GM18511 (cell line): Measurements from ENCODE around the gene PAK6.

Experiments
- ATAC-seq: cut with Tn5 transposase; IDR thresholded peaks from one replicate; pipeline ENCODE4 v1.9.1; 2021; ENCODE audit warnings: mild to moderate bottlenecking, moderate library complexity; ENCODE audit not compliant: unreplicated experiment

Gene PAK6

GRCh38 chr15:40255033-40255432, 16.2 kb downstream of the PAK6 start:
- ATAC-seq: no peak

DNA sequence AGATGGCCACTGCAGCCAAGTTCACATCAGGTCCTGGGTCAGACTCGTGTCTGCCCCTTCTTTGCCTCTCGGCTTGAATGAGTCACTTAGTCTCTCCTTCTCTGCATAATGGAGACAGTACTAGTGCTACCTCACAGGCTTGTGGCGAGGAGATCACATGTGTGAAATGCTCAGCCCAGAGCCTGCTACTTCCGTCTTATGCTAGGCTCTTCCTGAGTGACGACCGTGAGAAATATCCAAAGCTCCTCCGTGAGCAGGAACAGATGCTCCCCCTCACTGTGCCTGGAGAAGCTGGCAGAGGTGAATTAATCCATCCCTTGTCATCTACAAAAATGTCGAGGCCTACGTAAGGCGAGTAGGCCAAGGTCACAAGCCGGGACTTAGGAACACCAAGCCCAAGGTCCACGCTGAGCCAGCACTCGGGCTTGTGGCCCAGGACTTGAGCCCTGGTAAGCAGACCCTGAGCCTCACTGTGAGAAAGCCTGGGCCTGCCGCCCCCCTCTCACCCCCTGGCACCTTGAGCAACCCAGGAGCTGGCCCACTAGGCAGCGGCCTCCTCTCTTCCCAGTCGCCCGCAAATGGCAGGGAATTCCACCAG, 17.9 kb downstream of the PAK6 start:
- no peak for ATAC-seq

DNA sequence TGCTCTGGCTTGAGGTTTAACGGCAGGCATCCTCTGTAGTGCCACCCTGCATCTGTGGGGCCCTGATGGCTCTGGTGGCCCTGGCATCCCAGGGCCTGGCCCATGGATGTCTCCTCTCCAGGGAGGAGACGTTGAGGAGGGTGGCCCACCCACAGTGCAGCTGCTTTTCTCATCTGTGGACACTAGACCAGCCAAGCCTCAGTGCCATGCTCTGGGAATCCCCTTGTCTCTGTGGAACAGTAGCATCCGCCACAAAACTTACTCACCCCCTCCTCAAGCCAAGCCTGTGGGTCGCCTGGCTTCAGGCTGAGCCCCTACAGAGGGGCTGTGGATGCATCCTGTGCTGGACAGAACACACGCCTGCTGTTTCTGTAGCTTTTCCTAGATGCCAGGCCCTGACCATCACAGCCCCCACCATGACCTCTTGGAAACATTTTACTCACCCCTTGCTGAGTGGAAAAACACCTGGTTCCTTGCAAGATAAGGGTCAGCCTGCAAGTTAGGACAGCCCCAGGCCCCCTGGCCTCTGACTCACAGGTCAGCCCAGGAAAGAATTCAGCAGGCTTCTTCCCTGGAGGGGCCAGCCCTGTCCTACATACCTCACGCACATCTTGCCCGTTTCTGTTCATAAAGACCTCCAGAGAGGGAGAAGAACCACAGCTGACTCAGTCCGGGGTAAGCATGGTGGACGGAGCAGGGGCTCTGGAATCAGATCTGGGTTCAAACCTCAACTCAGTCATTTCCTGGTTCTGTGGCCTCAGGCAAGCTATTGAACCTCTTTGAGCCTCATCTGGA, 19.0 kb downstream of the PAK6 start:
- ATAC-seq: no peak

- ATAC-seq: no peak
Measured at GRCh38 chr15:40258544-40258943, 19.7 kb downstream of the PAK6 start.

DNA sequence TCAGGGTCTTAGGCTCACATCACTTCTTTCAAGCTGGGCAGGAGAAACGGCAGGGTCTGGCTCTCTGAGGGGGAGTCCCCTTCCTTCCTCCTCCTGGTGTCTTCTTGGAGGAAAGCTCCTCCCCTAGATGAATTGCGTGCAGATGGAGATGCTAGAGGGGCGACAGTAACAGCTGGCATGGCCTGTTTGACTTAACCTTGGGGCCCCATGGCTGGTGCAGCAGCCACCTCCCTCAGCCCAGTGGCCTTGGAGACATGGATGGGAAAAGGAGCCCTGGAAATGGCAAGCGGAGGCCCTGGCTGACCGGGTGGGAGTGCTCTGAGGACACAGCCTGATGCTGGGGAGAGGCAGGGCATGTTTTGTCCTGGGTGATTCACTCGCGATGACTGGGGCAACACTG, 20.2 kb downstream of the PAK6 start:
- ATAC-seq: no peak

DNA sequence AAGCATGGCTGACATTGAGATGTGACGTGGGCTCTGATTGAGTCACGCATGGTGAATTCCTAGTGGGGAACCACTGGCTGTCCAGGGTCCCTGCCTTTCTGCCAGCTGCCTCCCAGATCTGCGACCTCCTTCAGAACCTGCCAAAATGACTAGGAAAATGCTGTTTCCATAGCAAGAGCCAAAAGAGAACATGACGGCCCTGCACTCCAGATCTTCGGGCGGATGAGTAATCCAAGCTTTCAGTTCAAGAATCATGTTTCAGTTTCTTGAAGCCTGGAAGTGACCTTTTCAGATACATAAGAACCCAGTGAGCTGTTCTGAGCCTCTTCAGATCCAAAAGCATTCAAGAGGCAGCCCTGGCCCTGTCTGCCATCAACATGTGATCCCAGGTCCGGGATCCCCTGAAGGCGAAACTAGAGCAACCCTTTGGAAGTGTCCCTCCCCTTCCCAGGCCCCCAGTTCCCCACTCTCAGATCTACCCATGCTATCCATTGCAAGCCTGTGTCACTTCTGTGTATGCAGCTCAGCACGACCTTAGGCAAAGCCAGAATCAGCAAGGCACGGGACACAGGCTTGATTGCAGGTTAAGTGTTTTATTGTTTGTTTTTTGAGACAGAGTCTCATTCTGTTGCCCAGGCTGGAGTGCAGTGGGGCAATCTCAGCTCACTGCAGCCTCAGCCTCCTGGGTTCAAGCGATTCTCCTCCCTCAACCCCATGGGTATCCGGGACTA, 24.3 kb downstream of the PAK6 start:
- ATAC-seq: no peak

GRCh38 chr15:40264321-40265153, 25.7 kb downstream of the PAK6 start:
- ATAC-seq: no peak

DNA sequence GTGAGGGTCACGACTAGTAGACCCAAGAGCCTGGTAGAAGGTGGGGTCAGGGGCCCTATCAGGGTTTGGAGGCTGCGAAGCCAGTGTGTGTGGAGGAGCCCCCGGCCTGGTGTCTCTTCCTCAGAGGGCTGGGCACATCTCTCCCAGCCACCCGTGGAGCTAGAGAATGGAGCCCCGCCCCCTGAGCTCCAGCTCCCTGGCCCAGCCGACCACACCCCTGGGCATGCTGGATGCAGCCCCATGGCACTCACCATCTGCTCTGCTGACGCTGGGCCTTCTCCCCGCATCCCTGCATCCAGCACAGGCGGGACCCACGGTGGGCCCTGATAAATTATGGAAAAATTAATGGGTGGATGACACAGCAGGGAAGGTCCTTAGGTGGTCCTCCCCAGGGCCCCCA, 26.5 kb downstream of the PAK6 start:
- no peak for ATAC-seq

GRCh38 chr15:40265875-40266274, 27.0 kb downstream of the PAK6 start:
- ATAC-seq: no peak

GRCh38 chr15:40266828-40267304, 28.0 kb downstream of the PAK6 start:
- no peak for ATAC-seq

DNA sequence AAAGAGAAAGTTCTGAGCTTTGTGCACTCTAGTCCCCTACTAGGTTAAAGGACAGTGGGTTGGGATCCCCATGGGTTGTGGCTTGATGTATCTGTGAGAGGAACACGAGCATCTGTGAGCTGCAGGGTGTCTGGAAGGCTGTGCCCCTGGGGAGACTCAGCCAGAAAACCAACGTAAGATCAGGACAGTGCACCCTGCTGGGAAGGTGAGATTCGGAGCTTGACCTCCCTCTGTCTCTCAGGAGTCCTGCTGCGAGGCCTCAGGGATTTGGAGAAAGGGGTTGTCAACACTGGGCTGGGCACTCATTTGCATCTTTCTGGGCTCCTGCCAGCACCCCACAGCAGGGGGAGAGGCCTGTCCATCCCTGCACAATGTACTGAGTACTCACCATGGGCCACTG, 28.8 kb downstream of the PAK6 start:
- ATAC-seq: no peak

DNA sequence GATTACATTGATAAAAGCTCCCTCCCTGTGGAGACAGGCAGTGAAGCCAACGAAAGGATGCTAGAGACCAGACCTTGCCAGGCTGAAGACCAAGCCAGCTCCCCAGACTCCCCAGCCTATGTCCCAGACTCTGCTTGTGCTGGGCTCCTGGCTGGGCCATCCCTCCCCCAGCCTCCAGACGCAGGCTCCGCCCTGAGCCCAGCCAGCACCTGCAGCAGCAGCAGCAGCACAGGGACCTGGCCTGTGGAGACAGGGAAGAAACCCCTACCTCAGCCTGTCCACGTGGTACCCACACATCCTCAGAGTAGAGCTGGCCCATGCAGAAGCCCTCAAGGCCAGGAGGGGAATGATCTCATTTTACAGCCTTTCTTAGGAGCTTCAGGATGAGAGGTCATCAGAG, 30.7 kb downstream of the PAK6 start:
- no peak for ATAC-seq

DNA sequence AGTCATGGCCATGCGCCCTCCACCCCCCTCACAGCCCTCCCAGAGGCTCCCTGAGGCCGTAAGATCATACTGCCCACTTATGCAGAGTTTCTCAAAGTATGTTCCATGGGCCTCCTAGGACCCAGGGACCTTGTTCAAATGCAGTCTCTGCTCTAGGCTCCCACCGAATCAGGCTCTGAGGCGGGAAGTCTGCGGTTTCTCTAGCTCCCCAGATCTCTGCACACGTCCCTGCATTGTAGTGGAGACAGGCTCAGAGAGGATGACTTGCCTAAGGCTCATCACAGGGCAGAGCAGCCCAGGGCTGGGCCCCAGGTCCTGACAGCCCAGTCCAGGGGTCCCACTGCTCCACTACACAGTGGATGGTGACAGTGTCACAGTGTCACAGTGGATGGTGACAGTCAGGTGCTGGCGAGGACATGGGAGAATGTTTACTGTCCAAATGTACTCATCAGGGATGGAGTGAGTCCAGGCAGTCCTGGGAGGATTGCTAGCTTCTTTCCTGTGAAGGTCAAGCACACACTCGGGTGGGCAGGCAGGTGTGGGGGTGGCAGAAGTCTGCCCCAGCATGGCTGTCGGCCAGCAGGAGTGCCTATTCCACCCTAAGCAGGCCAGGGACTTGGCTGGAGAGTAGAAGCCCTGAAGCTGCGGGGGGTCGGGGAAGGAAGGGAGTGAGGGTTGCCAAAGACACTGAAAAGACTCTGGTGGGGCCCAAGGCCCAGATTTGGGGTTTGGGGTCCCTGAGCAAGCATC, 31.6 kb downstream of the PAK6 start:
- ATAC-seq: no peak

GRCh38 chr15:40271685-40272484, 33.0 kb downstream of the PAK6 start:
- ATAC-seq: no peak

- no peak for ATAC-seq
Measured at GRCh38 chr15:40272485-40273056, 33.7 kb downstream of the PAK6 start.

DNA sequence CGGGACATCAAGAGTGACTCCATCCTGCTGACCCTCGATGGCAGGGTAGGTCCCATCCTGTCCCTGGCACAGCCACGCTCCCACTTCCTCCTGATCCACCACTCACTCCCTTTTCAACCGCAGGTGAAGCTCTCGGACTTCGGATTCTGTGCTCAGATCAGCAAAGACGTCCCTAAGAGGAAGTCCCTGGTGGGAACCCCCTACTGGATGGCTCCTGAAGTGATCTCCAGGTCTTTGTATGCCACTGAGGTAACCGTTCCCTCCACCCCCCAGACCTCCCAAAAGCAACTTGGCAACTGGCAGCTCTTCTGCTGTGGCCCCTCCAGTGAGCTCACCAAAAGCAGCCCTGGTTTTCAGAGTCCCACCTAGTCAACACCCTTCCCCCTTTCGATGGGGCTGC, 34.6 kb downstream of the PAK6 start:
- ATAC-seq: no peak

DNA sequence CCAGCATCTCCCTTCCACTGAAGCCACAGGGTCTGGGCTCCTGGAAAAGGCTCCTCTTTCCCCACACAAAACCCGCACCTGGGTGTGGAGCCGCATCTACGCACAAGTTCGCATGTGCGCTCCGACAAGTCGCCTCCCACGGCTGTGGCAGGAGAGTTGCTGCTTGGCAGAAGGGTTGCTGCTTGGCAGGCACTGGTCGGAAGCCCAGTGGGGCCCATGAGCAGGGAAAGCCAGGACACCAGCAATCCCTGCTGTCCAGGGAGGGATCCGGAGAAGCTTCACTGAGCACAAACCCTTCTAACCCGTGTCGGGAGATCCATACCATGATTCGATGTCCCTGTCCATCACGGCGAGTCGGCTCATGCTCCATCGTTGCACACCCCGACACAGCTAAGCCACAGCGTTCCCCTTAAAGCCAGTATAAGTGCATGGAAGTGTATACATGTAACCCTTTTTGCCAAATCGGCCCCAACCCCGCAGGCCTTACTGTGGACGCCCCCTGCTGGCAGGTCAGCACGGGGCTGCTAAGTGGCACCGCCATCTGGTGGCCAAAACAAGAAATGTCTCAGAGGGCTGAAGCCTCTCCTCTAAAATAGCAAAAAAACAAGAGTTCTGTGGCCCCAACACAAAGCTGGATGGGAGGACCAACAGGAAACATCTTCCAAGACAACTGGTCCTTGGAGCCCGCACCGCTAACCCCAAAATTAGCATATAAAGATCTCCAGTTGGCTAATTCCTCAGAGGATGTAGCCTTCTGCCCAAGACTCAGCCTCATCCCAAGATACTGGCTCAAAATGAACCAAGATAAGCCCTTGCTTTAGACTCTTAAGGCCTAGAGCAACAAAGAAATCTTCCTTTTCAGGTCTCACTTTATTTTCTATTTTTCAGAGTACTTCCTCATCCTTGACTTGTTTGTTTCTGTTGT, 35.7 kb downstream of the PAK6 start:
- ATAC-seq: no peak

GRCh38 chr15:40275523-40275922, 36.7 kb downstream of the PAK6 start:
- ATAC-seq: no peak
